BLaER1 treated with 17β-estradiol and CSF1 and Interleukin-3, amounts not matched to agents 10 nM and 100 nM (cell line): ENCODE results near the gene MMP7.

Experiments
- H3K27ac ChIP-seq, 11 experiments: shearing (Covaris generic); formaldehyde crosslinking; 2 replicates each; pipeline ENCODE4 v1.8.1; 2022
- H3K27me3 ChIP-seq, 11 experiments: shearing (Covaris generic); formaldehyde crosslinking; 2 replicates each; pipeline ENCODE4 v1.8.1; 2022
- H3K36me3 ChIP-seq, 11 experiments: shearing (Covaris generic); formaldehyde crosslinking; 2 replicates each; pipeline ENCODE4 v1.8.1; 2022
- H3K4me1 ChIP-seq, 10 experiments: shearing (Covaris generic); formaldehyde crosslinking; 2 replicates each; pipeline ENCODE4 v1.8.1; 2022
- H3K4me2 ChIP-seq, 11 experiments: shearing (Covaris generic); formaldehyde crosslinking; 2 replicates each; pipeline ENCODE4 v1.8.1; 2022
- H3K4me3 ChIP-seq, 10 experiments: shearing (Covaris generic); formaldehyde crosslinking; 2 replicates each; pipeline ENCODE4 v1.8.1; 2022
- H3K9ac ChIP-seq, 11 experiments: shearing (Covaris generic); formaldehyde crosslinking; 2 replicates each; pipeline ENCODE4 v1.8.1; 2022
- H3K9me3 ChIP-seq, 11 experiments: shearing (Covaris generic); formaldehyde crosslinking; replicated peaks in 1 of 11; 2 replicates each; pipeline ENCODE4 v1.8.1; 2022
- H4K20me1 ChIP-seq, 11 experiments: shearing (Covaris generic); formaldehyde crosslinking; 2 replicates each; pipeline ENCODE4 v1.8.1; 2022
- Cebpa-rat ChIP-seq, 11 experiments: shearing (Covaris generic); IDR thresholded peaks; 2 replicates each; pipeline ENCODE4 v1.8.1; 2022

MMP7 gene

DNA sequence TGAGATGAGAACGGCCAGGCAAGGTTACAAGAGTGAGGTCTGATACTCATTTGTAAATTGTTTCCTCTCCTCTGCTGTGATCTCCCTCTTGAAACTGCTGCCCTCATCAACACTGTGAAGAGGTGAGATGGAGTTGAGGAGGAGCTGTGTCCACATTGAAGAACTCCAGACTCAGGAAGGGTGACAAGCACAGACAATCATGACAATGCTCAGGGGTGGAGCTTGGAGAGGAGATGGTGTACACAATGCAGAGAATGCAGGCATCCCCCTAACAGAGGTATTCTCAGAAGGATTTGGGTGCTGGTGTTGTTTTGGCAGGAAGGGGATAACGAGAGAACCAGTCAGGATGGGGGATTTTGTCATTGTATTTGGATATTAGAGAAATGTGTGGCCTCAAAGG is 21.5 kb upstream of the MMP7 start:
- H3K9me3 ChIP-seq: peaks cover 0 to 16% (median 7%) of the 10 kb centered on the region in 11 experiments; a peak in 18 of 22 replicates
- no peak overlapping the region for H3K4me3 ChIP-seq
- no peaks in the 10 kb centered on the region for H3K36me3 ChIP-seq
- H3K4me2 ChIP-seq: no peak overlapping the region
- peaks cover 10 to 19% (median 11%) of the 10 kb centered on the region in 10 experiments for H3K4me1 ChIP-seq
- H4K20me1 ChIP-seq: no peaks in the 10 kb centered on the region
- H3K27ac ChIP-seq: no peak overlapping the region
- H3K9ac ChIP-seq: no peak overlapping the region
- H3K27me3 ChIP-seq: peaks cover 0 to 41% (median 0%) of the 10 kb centered on the region in 11 experiments; a peak in 7 of 22 replicates
- no peak for TF ChIP-seq Cebpa-rat (IDR thresholded peaks at IDR 0.05)

DNA sequence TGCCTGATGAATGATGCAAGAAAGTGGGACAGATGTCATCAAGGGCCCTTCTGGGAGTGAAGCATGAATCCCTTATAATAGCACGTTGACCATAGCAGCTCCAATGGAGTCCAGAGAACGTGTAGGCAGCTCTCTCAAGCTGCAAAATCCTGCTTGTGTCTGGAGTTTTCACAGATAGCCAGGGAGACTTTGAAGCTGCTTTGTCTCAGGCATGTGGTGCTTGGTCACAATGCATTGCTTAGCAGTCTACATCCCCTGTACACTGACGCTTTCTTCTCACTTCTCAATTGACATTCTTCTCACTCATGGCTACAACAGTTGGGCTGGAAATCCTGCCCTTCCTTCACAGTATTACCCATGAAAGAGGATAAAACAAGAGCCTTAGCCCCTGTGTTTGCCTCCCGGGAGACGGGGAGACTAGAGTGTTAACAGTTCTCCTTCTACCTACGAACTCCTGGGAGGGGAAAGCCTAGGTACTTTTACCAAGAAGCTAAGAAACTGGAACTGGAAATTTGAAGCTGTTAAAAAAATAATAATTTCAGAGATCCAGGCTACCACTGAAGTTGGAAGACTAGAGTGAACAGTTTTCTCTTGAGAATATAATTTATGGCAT is 20.7 kb upstream of the MMP7 start:
- H3K27ac ChIP-seq: no peak overlapping the region
- H3K4me3 ChIP-seq: no peak overlapping the region
- no peak overlapping the region for H3K9ac ChIP-seq
- no peaks in the 10 kb centered on the region for H4K20me1 ChIP-seq
- peaks cover 0 to 41% (median 0%) of the 10 kb centered on the region in 11 experiments; a peak in 7 of 22 replicates for H3K27me3 ChIP-seq
- TF ChIP-seq Cebpa-rat (IDR thresholded peaks at IDR 0.05): no peak
- H3K9me3 ChIP-seq: peaks cover 0 to 10% (median 0%) of the 10 kb centered on the region in 11 experiments; a peak in 5 of 22 replicates
- H3K4me2 ChIP-seq: no peak overlapping the region
- H3K36me3 ChIP-seq: no peaks in the 10 kb centered on the region
- peaks cover 17 to 26% (median 18%) of the 10 kb centered on the region in 10 experiments for H3K4me1 ChIP-seq

- no peak overlapping the region for H3K9ac ChIP-seq
- H3K9me3 ChIP-seq: no peaks in the 10 kb centered on the region
- peak overlapping the region in 2 of 11 experiments; percentile 14 to 20; a peak in 1 of 22 replicates for H3K27ac ChIP-seq
- peaks cover 0 to 53% (median 0%) of the 10 kb centered on the region in 11 experiments; a peak in 8 of 22 replicates for H3K27me3 ChIP-seq
- peaks cover 19 to 39% (median 25%) of the 10 kb centered on the region in 10 experiments for H3K4me1 ChIP-seq
- no peaks in the 10 kb centered on the region for H3K36me3 ChIP-seq
- no peak overlapping the region for H3K4me3 ChIP-seq
- H3K4me2 ChIP-seq: peak overlapping the region; percentile 37 to 66 (median 49); a peak in 21 of 22 replicates
- TF ChIP-seq Cebpa-rat (IDR thresholded peaks at IDR 0.05): no peak
- H4K20me1 ChIP-seq: no peaks in the 10 kb centered on the region
These were observed 16.4 kb upstream of the MMP7 start for GRCh38 chr11:102546923-102547471.

GRCh38 chr11:102546427-102546826 is 15.9 kb upstream of the MMP7 start:
- Histone ChIP-seq H3K9ac (no peak overlapping the region), H3K9me3 (no peaks in the 10 kb centered on the region), H3K4me1 (peaks cover 19 to 39% (median 25%) of the 10 kb centered on the region in 10 experiments), H4K20me1 (no peaks in the 10 kb centered on the region), H3K4me3 (no peak overlapping the region), H3K36me3 (no peaks in the 10 kb centered on the region), H3K27ac (0 out of 22 replicates have a peak overlapping the region, but pooled peaks of 2 of the 11 experiments have one; percentile 14 to 20), H3K27me3 (peaks cover 0 to 48% (median 0%) of the 10 kb centered on the region in 11 experiments; a peak in 8 of 22 replicates), H3K4me2 (peak overlapping the region in 8 of 11 experiments; percentile 27 to 66 (median 48); a peak in 12 of 22 replicates)
- no peak for TF ChIP-seq Cebpa-rat (IDR thresholded peaks at IDR 0.05)

DNA sequence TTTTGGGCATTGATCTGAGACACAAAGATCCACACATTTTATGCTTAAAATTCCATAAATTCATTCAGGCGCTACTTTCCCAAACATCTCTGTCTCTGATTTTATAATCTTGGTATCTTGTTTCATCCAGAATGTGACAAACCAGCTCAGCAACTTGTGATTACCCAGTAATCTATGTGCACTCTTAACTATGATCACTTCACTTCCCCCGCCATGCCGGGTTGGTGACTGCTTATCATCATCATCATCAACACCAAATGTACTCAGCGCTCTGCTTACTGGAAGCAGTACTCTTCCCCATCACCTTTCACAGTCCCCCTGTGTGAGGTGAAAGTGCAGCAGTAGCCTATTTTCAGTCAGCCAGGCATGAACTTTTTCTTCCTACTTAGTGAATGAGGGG is 15.2 kb upstream of the MMP7 start:
- Histone ChIP-seq H3K9me3 (peaks cover 0 to 3% (median 0%) of the 10 kb centered on the region in 11 experiments; a peak in 2 of 22 replicates), H4K20me1 (no peaks in the 10 kb centered on the region), H3K4me1 (peaks cover 19 to 39% (median 24%) of the 10 kb centered on the region in 10 experiments), H3K36me3 (no peaks in the 10 kb centered on the region), H3K27me3 (peaks cover 0 to 41% (median 0%) of the 10 kb centered on the region in 11 experiments; a peak in 6 of 22 replicates), H3K9ac (no peak overlapping the region), H3K27ac (no peak overlapping the region), H3K4me2 (no peak overlapping the region), H3K4me3 (no peak overlapping the region)
- TF ChIP-seq Cebpa-rat (IDR thresholded peaks at IDR 0.05): no peak

DNA sequence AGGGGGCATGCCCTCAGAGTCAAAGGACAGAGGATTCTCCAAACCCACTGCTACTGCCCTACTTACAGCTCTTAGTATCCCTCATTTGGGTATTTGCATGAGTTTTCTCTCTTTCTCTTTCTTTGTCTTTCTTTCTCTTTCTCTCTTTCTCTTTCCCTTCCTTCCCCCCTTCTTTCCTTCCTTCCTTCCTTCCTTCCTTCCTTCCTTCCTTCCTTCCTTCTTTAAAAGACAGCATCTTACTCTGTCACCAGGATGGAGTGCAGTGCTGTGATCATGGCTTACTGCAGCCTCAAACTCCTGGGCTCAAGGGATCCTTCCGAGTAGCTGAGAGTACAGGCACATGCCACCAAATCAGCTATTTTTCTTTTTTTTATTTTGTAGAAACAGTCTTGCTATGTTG is 14.0 kb upstream of the MMP7 start:
- TF ChIP-seq Cebpa-rat (IDR thresholded peaks at IDR 0.05): no peak
- peaks cover 19 to 41% (median 25%) of the 10 kb centered on the region in 10 experiments for H3K4me1 ChIP-seq

GRCh38 chr11:102539567-102539966 is 9.0 kb upstream of the MMP7 start:
- no peak for TF ChIP-seq Cebpa-rat (IDR thresholded peaks at IDR 0.05)
- peak overlapping the region in 8 of 11 experiments; percentile 13 to 66 (median 42); a peak in 13 of 22 replicates for H3K4me2 ChIP-seq
- no peaks in the 10 kb centered on the region for H4K20me1 ChIP-seq

More for the DNA sequence above, 14.0 kb upstream of the MMP7 start:
- H3K9ac ChIP-seq: no peak overlapping the region
- H3K4me2 ChIP-seq: peak overlapping the region in 2 of 11 experiments; percentile 13 to 15; a peak in 1 of 22 replicates
- H3K27me3 ChIP-seq: peaks cover 0 to 37% (median 0%) of the 10 kb centered on the region in 11 experiments; a peak in 6 of 22 replicates
- H3K4me3 ChIP-seq: no peak overlapping the region
- H3K9me3 ChIP-seq: peaks cover 0 to 9% (median 6%) of the 10 kb centered on the region in 11 experiments; a peak in 8 of 22 replicates
- H3K27ac ChIP-seq: no peak overlapping the region
- no peaks in the 10 kb centered on the region for H4K20me1 ChIP-seq
- H3K36me3 ChIP-seq: no peaks in the 10 kb centered on the region

GRCh38 chr11:102538932-102539331 is 8.4 kb upstream of the MMP7 start:
- H3K27me3 ChIP-seq: peaks cover 0 to 17% (median 0%) of the 10 kb centered on the region in 11 experiments; a peak in 5 of 22 replicates
- peaks cover 5 to 60% (median 30%) of the 10 kb centered on the region in 10 experiments; a peak in 17 of 20 replicates for H3K4me1 ChIP-seq
- no peak overlapping the region for H3K9ac ChIP-seq
- no peak for TF ChIP-seq Cebpa-rat (IDR thresholded peaks at IDR 0.05)
- H4K20me1 ChIP-seq: no peaks in the 10 kb centered on the region
- no peak overlapping the region for H3K27ac ChIP-seq
- peak overlapping the region in 9 of 11 experiments; percentile 13 to 66 (median 28); a peak in 14 of 22 replicates for H3K4me2 ChIP-seq
- H3K9me3 ChIP-seq: peaks cover 0 to 13% (median 6%) of the 10 kb centered on the region in 11 experiments; a peak in 9 of 22 replicates
- no peak overlapping the region for H3K4me3 ChIP-seq
- H3K36me3 ChIP-seq: no peaks in the 10 kb centered on the region

More at GRCh38 chr11:102539567-102539966, 9.0 kb upstream of the MMP7 start:
- Histone ChIP-seq H3K9ac (no peak overlapping the region), H3K4me3 (no peak overlapping the region), H3K4me1 (peaks cover 5 to 57% (median 31%) of the 10 kb centered on the region in 10 experiments; a peak in 17 of 20 replicates), H3K9me3 (peaks cover 0 to 13% (median 6%) of the 10 kb centered on the region in 11 experiments; a peak in 9 of 22 replicates), H3K27me3 (peaks cover 0 to 20% (median 0%) of the 10 kb centered on the region in 11 experiments; a peak in 5 of 22 replicates), H3K27ac (no peak overlapping the region), H3K36me3 (no peaks in the 10 kb centered on the region)
